NCI-H345 treated with DMSO at 0.1 percent for 48 hours (cell line): Measurements from ENCODE around the gene FRAS1.
"Not testable (repeated sequence)": the region's sequence is repeated elsewhere in the genome, so short reads cannot be mapped to it uniquely, and the experiment has no call there.

ENCODE experiments used
- DNase-seq: peaks from one replicate; lab custom pipeline; 2025; ENCODE audit not compliant: unreplicated experiment; lab: John Stamatoyannopoulos, UW

The FRAS1 gene

DNA sequence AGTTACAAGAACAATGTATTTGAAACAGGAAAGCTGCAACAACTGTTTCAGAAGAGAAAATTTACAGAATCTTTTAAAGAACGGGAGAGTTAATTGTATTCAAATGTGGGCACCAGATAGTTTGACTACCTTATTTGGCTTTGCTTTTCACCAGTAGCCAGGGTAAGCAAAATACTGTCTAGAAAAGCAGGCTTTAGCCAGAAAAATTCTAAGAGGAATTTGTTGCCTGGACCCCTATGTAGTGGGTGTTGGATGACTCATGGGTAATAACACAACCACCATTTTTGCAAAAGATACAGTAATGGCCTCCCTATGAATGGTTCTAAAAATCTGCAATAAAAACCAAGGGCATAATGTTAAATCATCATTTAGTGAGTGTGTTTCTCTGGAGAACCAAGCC lies 261.0 kb downstream of the FRAS1 start:
- DNase-seq, result no peak

DNA sequence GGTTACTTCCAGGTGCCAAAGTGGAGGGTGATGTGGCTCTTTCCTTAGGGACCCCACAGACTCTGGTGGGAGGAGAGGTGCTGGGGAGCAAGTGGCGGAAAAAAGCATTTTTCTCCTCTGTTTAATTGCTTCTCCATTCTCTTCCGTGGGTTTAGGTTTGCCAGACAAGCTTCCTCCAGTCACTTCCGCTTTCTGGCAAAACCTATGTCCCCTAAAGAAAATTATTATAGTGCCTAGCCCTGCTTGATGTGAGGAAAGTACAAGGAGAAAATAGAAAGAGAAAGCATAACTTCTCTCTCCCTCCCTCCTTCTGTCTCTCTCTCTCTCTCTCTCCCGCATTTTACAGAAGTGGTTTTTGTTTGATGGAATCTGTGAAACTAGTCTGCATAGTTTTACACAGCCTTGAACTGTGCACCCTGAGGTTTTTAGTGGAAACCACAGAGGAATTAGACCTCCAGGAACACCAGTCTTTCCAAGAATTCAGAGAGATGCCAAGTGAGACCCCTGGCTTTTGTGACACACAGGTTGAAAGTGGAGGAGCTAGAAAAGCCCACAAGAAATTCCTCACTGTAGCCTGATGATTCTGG lies 263.3 kb downstream of the FRAS1 start:
- DNase-seq, result no peak

DNA sequence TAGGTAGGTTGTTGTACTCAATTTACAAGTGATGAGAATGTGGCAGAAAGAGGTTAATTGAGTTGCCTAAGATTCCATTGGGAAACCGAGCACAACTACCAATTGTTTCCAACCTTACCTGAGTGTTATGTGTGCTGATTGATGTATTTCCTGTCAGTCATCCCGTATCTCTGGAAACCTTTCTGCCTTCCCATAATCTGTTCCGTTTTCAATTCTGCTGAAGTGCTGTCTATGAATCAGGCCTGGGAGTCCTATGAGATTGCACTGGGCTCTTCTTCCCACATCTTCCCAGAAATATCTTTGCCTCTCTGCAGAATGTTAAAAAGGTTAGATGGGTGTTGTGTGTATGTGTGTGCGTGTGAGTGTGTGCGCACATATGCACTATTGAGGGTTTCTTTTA lies 264.9 kb downstream of the FRAS1 start:
- DNase-seq, result no peak

DNA sequence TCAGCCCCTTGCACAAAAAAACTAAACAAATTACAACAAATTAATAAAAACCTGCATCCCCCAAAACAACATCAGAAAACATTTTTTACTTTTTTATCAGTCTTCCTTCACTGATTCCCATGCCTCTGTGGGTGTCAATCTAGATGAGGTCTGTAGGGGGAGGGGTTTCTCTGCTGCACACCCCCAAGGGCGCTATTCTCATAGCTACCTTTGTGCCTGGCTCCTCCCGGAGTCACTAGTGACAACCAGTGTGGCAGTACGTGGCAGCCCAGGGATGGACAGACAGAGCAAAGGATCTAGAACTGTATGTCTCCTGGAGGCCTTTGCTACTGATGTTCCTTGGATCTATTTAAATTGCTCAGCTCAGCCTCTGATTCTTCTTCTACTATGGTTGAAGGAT lies 266.3 kb downstream of the FRAS1 start:
- no peak for DNase-seq

DNA sequence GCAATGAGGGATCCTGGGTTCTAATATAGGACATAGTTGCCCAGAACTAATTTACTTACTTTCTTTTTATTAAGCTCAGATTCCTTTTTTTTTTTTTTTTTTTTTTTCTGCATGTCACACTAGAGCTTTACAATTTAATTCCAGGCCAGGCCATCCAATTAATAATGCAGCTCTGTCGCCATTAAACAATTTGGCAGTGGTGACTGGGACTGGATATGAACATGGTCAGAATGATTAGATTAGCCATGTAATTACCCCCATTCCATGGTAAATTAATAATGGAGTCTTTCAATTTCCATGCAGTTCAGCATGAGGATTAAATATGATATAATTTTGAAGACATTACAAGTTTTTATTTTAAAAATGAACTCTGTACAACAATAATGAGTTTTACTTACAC lies 267.5 kb downstream of the FRAS1 start:
- DNase-seq, result no peak

DNA sequence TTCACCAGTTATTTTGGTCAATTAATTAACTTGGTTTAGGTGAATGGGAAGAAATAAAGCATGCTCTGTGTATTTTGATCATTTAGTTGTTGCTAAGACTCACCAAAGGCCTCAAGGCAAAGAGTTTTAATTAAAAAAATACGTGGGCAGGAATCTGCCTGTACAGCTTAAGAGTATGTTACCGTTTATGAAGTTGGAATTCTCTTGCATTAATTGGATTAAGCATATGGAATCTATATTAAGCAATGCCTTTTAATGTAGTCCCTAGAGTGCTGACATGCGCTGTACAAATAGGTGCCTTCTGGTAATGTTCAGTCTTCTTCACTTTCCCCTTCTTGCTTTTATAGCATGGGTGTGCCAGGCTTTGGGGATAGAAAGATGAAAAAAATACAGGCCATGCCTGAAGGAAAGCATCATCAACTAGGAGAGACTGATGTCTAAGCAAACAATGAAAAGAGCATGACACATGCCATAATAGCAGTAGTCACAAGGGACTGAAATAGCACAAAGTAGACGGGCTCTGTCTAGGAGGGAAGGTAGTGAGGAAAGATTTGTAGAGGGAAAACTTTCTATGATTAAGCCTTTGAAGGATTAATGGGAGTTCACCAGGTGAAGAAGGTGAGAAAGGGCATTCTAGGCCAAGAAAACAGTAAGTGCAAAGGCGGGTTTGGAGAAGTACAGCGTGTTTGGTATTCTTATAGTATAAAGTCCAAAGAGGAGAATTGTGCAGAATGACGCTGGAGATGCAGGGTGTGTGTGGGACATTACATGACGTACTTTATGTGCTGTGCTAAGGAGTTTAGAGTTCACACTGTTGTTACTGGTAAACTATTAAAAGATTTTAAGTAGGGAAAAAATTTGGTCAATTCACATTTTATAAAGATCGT lies 268.4 kb downstream of the FRAS1 start:
- DNase-seq, result no peak

DNA sequence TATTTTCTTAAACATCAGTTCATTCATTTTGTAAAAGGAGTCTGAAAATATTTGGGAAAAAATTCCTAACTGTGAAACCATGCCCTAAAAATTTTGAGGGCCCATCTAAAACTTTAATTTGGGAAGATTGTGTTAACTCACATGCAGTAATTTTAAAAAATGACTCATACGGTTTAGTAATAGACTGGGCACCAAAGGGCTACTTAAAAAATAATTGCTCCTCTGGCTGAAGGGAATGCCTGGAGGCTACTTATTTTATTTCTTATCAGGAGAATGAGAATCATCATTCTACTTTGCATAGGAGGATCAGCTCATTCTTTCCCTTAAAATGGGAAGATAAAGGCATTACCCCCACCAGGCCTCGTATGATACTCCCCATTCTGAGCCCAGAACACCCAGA lies 271.5 kb downstream of the FRAS1 start:
- DNase-seq, result not testable (repeated sequence)

DNA sequence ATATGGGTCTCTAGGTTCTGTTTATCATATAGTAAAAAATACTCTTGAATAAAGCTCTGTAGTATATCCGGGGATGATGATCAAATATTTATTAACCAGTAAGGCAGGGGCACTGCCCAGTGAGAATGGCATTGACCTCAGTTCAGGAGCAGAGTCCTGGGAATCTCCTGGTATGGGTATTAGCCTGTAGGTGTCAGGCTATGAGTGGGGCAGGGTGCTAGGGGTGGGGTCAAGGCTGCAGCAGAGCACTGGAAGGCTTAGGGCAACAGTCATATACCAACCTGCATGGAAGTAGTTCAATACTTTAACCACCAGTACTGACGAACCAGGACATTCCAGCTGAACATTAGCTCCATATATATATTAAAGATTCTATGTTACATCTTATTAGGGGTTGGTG lies 274.1 kb downstream of the FRAS1 start:
- DNase-seq, result no peak

DNA sequence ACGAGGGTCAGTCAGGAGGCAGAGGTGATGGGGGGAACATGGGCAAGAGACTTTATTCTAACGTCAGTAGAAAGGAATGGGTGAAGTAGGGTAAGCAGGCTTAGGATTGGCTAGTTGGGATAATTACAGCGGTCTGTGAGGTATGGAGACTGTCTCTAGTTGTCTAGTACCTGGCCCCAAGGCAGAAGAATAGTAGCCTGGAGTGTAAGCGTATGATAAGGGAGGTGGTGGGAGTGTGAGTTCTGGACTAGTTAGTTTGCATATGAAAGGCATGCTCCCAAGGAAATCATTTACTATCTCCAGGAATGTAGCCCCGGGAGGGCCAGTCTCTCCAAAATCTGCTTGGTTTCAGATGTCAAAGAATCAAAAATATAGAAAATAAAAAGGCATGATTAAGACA lies 274.8 kb downstream of the FRAS1 start:
- DNase-seq, result no peak

DNA sequence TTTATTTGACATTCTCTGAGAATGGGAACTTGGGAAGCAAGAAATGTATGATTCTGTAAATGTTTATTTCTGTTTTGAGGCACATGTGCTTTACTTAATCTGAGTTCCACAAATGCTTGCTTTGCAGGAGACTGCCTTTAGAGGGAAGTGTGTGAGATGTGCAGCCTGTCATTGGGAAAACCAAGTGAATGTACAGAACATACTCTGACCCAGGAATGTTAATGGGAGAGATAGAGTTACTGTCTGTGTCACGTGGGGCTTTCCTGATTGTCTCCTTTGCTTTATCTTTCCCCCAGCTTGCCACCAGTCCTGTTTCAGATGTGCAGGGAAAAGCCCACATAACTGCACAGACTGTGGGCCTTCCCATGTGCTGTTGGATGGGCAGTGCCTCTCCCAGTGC lies 275.9 kb downstream of the FRAS1 start:
- DNase-seq, result no peak

DNA sequence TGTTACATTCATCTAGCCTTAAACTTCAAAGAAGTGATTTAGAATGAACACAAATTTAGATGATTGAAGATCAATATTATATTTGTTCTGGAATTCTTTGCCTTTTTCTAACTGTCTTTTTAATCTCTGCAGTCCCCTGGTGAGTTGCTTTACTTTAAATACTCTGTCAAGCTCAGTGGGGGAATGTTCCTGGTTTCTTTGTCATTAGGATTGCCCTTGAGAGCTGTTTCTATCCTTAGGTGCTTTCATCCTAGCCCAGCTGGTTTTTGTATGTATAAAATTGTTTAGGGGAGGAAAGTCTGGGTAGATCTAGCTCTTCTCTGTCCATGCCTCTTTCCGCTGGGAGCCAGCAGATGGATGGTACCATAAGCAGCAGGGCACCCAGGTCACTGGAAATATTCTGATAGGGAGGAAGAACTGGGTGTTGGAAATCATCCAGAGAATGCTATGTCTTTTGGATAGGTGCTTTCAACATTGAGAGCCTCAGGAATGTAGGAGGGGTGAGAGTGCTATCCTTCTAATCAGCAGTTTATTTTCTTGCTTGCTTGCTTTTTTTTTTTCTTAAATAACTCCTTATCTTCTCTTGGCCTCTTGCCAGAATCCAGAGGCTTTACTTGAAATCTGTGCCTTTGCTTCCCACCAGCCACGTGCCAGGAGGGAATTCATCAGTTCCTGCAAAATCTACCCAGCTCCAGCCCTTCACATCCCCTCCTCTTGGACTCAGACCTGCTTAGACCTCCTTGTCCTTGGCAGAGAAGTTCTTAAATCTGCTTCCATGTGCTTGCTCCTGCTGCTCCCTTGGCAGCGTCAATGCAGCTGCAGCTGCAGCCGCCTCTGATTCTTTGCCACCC lies 279.2 kb downstream of the FRAS1 start:
- DNase-seq, result no peak

DNA sequence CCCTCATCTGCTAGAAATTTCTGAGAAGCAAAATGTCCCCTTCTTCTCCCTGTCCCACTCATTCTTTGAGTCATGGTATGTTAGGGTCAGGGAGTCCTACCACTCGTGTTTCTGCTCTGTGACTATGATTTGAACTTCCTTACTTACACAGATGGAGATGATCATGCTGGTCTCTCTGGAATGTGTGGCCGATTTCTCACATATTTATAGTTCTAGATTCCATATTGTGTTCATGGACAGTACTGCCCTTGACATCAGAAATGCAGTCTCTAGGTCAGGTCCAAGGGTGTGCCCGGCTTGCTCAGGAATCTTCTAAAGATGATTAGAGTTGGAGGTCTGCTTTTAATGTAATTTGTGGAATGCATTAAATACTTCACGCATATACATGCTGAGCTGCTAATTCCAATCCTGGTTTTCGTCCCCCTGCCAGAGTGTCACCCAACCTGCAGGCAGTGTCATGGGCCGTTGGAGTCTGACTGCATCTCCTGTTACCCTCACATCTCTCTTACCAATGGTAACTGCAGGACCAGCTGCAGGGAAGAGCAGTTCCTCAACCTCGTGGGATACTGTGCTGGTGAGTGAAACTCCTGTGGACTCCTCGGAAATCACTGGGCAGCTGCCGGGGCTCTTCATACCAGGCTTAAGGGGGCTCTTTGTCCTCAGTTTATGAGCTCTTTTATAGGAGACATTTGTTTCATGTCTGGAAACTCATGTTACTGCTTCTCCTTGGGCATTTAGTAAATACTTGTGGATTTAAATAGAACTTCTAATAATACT lies 280.3 kb downstream of the FRAS1 start:
- no peak for DNase-seq

DNA sequence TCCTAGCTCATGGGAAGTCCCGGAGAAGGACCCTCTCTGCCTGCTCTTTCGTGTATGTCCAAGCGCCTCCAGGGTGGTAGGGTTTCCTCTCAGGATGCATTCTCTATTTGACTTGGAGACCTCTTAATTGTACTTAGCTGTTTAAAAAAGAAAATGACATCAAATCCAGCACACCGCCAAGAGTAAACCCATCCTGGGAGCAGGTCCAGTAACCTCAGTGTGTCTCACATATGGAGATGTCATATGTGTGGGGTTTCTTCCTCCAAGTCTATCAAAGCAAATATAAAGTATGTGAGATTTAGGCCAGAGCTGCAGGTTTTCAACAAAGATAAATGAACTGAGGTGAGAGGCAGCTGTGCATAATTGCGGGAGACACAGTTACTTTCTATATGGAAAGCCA lies 285.0 kb downstream of the FRAS1 start:
- DNase-seq, result no peak

DNA sequence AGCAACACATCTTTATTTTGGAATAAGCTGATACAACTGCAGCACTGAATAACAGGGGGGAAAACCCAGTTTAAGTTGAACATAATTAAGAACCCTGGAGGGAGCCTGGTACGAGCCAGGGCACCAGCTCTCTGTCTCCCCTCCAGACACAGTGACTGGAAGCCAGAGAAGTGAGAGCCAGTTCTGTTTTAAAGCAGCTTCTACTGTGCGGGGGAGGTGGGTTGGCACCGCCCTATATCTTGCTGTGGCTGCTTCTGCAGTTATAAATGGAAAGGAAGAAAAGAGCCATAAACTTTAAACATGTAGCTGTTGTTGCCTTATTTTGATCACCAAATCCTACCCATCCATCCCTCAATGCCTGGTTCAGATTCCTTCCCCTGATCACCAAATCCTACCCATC lies 286.6 kb downstream of the FRAS1 start:
- DNase-seq, result no peak

DNA sequence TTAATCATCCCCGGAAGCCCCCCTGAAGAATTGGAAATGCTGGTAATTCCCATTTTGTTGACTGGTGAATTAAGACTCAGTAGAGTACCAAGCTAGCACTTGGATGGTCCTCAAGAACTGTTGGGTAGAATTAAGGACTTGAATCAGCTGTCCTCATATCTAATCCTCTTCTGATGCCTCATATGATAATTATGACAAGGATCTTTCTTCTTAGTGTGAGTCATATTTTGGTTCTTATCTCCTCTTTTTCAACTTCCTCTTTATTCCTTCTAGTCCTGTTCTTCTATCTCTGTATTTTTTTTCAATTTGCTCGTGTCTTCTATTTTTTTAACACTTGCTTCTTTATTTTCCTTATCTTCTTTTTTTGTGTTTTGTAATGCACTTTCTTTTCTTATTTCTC lies 288.1 kb downstream of the FRAS1 start:
- DNase-seq, result no peak

DNA sequence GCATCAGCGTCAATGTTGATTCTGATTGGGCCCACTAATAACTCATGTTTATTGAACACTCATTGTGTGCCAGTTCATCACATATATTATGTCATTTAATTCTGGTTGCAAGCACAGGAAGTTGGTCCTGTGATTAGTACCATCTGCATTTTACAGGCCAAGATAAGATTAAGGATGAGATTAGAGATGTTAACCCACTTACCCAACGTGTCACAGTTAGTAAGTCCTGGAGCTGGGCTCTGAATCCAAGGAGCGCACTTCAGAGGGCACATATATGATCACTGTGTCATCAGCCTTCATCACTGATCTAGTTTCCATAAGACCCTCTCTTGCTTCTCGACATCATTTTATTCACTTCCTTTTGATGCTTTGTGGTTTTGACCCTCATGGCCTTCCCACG lies 289.1 kb downstream of the FRAS1 start:
- DNase-seq, result no peak

DNA sequence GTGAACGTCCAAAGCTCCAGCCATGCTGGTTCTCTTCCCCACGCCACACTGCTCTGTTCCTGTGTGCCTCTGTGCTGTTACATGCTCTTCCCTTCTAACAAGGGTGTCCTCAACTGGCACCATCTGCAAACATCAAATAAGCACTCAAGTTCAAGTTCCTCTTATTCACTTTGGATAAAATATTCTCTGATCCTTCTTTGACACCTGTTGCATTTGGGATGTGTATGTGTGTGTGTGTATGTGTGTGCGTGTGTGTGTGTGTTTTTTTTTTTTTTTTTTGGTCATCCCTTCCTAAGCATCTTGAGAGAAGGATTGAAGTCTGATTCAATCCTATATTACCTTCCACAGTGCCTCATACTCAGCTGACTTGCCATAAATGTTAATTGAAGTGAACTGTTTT lies 290.4 kb downstream of the FRAS1 start:
- no peak for DNase-seq

DNA sequence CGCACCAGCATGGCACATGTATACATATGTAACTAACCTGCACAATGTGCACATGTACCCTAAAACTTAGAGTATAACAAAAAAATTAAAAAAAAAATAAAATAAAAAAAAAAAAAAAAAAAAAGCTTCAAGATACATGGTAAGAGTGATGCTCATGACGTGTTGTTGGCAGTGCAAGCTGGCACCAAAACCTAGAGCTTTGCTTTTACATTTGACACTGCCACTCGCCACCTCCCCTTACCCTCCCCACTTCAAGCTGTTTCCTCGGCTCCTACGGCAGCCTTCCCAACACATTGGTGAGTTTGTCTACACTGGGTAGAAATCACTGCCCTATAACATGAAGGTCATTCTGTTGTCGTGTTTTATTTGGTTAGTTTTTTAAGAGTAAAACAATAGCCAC lies 296.8 kb downstream of the FRAS1 start:
- no peak for DNase-seq

DNA sequence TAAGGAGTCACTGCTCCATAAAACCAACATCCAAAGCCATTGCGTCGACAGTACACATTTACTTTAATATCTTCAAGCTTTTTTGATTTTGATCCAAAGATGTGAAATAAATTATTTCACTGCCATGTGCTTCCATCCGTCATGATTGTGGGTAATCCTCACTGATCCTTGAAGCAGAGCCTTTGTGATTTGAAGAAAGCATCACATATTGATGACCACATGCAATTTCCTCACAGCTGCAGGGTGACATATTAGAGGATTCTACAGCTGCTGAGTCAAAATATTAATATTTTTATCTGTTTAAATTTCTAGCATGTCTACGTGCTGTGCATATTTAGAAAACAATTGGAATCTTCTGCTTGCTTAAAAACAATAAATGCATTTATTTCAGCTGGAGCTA lies 297.7 kb downstream of the FRAS1 start:
- no peak for DNase-seq

DNA sequence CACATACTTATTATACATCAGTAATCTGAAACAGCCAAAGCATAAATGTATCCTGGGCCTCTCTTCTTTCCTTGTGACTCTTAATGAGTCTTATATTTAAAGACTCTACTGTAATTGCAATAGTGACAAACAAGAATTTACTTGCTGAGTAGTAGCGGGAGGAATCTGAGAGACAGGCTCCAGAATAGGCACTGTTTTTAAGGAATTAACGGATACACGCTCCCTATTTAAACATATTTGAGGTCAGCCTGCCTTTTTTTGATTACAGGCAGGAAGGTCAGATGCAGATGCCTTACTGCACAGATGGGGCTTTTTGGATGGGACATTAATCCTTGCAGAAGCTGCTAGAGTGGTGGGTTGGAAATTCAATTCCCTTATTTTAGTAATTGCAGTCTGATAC lies 298.2 kb downstream of the FRAS1 start:
- DNase-seq, result no peak

DNA sequence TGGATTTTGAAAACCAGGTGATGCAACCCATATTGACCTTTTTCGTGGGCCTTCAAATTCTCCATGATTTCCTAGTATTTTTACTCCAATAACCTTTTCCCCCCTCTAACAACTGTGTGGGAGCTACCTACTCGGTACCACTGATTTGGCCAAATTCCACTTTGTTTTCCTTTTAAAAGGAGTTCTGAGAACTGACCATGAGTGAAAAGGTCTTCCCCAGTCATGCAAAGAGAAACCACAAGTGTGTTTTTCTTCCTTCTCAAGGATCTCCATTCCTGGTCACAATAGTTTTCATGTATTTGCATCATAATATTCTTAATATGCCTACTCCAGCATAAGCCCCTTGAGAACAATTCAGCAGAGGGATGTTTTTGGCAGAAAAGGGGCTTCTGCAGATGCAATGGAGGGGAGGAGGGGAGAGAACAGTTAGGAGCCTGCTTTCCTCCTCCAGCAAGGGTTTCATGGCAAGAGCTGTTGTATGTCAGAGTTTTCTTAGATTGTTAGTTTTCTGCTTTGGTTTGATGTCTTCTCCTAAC lies 299.2 kb downstream of the FRAS1 start:
- DNase-seq, result no peak
